Neuronal stem cell (in vitro differentiated cells): ENCODE measurements around the gene KANK3.

Experiments
- DNase-seq: peaks from one replicate; pipeline ENCODE4 v3.0.0-alpha.2; 2013; ENCODE audit warnings: low spot score
- H2AFZ ChIP-seq: one replicate; pipeline ENCODE4 v1.6.1; 2013; ENCODE audit warnings: mild to moderate bottlenecking, low read length, inconsistent platforms
- H2AK5ac ChIP-seq: 2 replicates; pipeline ENCODE4 v1.6.1; 2013; ENCODE audit warnings: low read depth, mild to moderate bottlenecking, inconsistent platforms, low read length, moderate library complexity, mixed read lengths
- H2BK120ac ChIP-seq: 2 replicates; pipeline ENCODE4 v1.6.1; 2013; ENCODE audit warnings: low read depth, mild to moderate bottlenecking, inconsistent platforms, low read length, moderate library complexity, mixed read lengths
- H2BK12ac ChIP-seq: one replicate; pipeline ENCODE4 v1.6.1; 2013; ENCODE audit warnings: low read length, inconsistent platforms
- H2BK15ac ChIP-seq: 2 replicates; pipeline ENCODE4 v1.6.1; 2013; ENCODE audit warnings: mild to moderate bottlenecking, low read length, inconsistent platforms, mixed read lengths
- H2BK5ac ChIP-seq: one replicate; pipeline ENCODE4 v1.6.1; 2013; ENCODE audit warnings: inconsistent platforms, mild to moderate bottlenecking, low read length, moderate library complexity
- H3K14ac ChIP-seq: one replicate; pipeline ENCODE4 v1.6.1; 2013; ENCODE audit warnings: low read length, inconsistent platforms
- H3K18ac ChIP-seq: 2 replicates; pipeline ENCODE4 v1.6.1; 2013; ENCODE audit warnings: low read length, inconsistent platforms
- H3K23ac ChIP-seq: 2 replicates; pipeline ENCODE4 v1.6.1; 2013; ENCODE audit warnings: low read depth, mild to moderate bottlenecking, mixed read lengths, low read length, inconsistent platforms; ENCODE audit not compliant: poor library complexity
- H3K27ac ChIP-seq: replicated peaks from 3 replicates; pipeline ENCODE4 v1.5.1; 2013; ENCODE audit warnings: low read length, inconsistent platforms
- H3K27me3 ChIP-seq, 3 experiments: 2 replicates each; pipeline ENCODE4 v1.6.1; 2013; ENCODE audit warnings: low read length in 3 of 3, mild to moderate bottlenecking in 2 of 3, inconsistent platforms in 1 of 3, low read depth in 1 of 3, mixed read lengths in 1 of 3, moderate library complexity in 1 of 3; ENCODE audit not compliant: control insufficient read depth in 3 of 3, insufficient read depth in 3 of 3
- H3K36me3 ChIP-seq, 2 donors: replicated peaks in 1 of 2; 2 replicates each; pipeline ENCODE4 v1.6.1; 2013; ENCODE audit warnings: low read length in 2 of 2; ENCODE audit not compliant: control insufficient read depth in 2 of 2, insufficient read depth in 2 of 2
- H3K4ac ChIP-seq: 2 replicates; pipeline ENCODE4 v1.6.1; 2013; ENCODE audit warnings: inconsistent platforms, mild to moderate bottlenecking, low read length, moderate library complexity
- H3K4me1 ChIP-seq, 2 donors: 1 replicate in 1 of 2; 2 replicates in 1 of 2; pipeline ENCODE4 v1.6.1; 2013; ENCODE audit warnings: low read length in 2 of 2, low read depth in 1 of 2; ENCODE audit not compliant: control insufficient read depth in 2 of 2, insufficient read depth in 1 of 2
- H3K4me2 ChIP-seq: one replicate; pipeline ENCODE4 v1.6.1; 2013; ENCODE audit warnings: mild to moderate bottlenecking, low read length, inconsistent platforms; ENCODE audit not compliant: insufficient read depth, poor library complexity, severe bottlenecking
- H3K4me3 ChIP-seq, 2 donors: 2 replicates each; pipeline ENCODE4 v1.5.1; 2013; ENCODE audit warnings: low read length in 2 of 2, mild to moderate bottlenecking in 2 of 2, inconsistent platforms in 1 of 2, moderate library complexity in 1 of 2
- H3K79me1 ChIP-seq: one replicate; pipeline ENCODE4 v1.6.1; 2013; ENCODE audit warnings: low read depth, mild to moderate bottlenecking, inconsistent platforms, low read length, moderate library complexity
- H3K9ac ChIP-seq: one replicate; pipeline ENCODE4 v1.6.1; 2013; ENCODE audit warnings: mild to moderate bottlenecking, low read depth, low read length, inconsistent platforms; ENCODE audit not compliant: poor library complexity
- H3K9me3 ChIP-seq, 2 donors: replicated peaks in 1 of 2; 2 replicates each; pipeline versions ENCODE3 to v1.6.1; 2013; ENCODE audit warnings: low read length in 2 of 2, mild to moderate bottlenecking in 2 of 2, inconsistent platforms in 1 of 2, low read depth in 1 of 2, mixed read lengths in 1 of 2, moderate library complexity in 1 of 2; ENCODE audit not compliant: control insufficient read depth in 2 of 2, insufficient read depth in 1 of 2
- H4K8ac ChIP-seq: one replicate; pipeline ENCODE4 v1.6.1; 2013; ENCODE audit warnings: low read depth, mild to moderate bottlenecking, inconsistent platforms, low read length, moderate library complexity
- H4K91ac ChIP-seq: one replicate; pipeline ENCODE4 v1.6.1; 2013; ENCODE audit warnings: low read length, low read depth, mild to moderate bottlenecking, inconsistent platforms; ENCODE audit not compliant: poor library complexity
- WGBS, 2 donors: extraction: QIAGEN DNeasy Blood & Tissue Kit; methylation state at CpG; one replicate each; pipeline ENCODE4 v1.1.7; 2013; ENCODE audit warnings: missing lambda C conversion rate in 2 of 2, mixed read lengths in 1 of 2; ENCODE audit not compliant: insufficient read length in 2 of 2, insufficient replicate concordance in 1 of 2; ENCODE audit errors: extremely low coverage in 2 of 2; 5-methylcytosine and 5-hydroxymethylcytosine counted together

KANK3 gene

DNA sequence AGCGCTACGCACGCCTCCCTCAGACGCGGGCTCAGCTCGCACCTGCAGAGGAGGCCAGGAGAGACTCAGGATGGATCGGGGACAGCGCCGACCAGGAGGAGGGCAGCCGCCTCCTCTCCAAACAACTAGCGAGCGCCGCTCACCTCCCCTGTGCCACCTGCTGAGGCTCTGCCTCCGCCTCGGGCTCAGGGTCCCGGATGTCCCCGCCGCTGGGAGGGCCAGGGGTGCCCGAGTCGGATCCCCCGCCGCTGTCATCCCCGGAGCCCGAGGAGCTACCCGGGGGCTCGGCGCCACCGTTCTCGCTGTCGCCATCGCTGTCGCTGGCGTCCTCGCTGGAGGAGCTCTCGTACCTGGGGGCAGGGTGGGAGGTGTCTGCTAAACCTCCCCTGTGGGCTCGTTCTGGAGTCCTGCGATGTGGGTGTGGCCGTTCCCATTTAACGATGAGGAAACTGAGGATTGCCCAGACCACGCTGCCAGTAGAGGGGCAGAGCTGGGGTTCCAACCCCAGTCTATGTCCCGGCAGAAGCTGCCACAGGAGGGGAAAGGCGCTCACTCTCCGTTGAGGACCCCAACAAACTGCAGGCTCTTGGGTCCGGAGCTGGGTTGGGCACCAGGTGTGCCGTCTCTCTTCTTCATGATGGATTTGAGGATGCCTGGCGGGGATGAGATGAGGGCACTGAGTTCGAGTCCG lies 9.2 kb downstream of the KANK3 start:
- WGBS, 2 donors, result no CpG with 5 or more reads among the region's 48 CpGs

DNA sequence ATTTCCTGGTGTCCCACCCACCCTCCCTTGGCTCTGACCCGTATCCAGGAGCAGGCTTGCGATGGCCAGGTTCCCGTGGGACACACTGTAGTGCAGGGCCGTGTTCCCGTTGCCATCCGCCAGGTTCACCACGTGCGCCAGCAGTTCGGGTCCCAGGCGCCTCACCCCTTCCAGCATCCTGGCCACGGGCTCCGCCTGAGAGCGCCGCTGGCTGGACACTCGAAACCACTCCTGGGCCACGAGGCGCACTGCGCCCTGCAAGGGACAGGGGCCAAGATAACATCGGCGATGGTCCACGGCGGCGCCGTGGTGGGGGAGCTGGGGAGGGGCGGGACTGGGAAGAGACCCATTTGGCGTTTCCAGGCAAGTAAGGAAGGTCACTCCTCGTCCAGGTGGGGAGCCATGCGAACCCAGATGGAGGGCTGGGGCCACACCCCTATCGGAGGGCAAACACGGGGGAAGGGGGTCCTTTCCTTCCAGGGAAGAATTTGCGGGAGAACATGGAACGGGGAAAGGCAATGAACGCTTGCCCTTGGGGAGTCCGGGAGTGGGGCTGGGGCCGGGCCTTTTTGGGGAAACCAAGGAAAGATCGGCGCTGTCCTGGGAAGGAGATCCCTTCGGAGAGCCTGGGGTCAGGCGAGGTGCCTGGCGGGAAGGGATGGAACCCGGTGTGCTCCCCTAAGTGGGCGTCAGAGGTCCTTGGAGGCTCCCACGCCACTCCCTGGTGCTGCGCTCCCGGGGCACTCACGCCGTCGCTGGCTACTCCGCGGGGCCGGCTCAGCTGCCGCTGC lies 9.9 kb downstream of the KANK3 start:
- H3K36me3 ChIP-seq, result no peaks in the 10 kb centered on the region
- no CpG with 5 or more reads among the region's 52 CpGs for whole genome bisulfite sequencing, 2 donors
- H3K27ac ChIP-seq, result no peak overlapping the region
- peak overlapping the region; percentile 93 for H3K18ac ChIP-seq
- peak overlapping the region; percentile 70 for H2AK5ac ChIP-seq
- peaks cover 1 to 3% of the 10 kb centered on the region in 2 donors for H3K4me1 ChIP-seq
- peak overlapping the region in 1 of 2 donors; percentile 9 for H3K4me3 ChIP-seq
- H3K79me1 ChIP-seq, result no peaks in the 10 kb centered on the region
- H3K9me3 ChIP-seq, result no peaks in the 10 kb centered on the region
- no peak overlapping the region for H4K8ac ChIP-seq
- H3K4ac ChIP-seq, result no peak overlapping the region
- H3K14ac ChIP-seq, result peak overlapping the region; percentile 71
- DNase-seq, result no peak
- no peak overlapping the region for H2BK120ac ChIP-seq
- peak overlapping the region; percentile 82 for H2BK5ac ChIP-seq
- H3K23ac ChIP-seq, result peak overlapping the region; percentile 89
- H2AFZ ChIP-seq, result peak overlapping the region; percentile 75
- no peak overlapping the region for H2BK12ac ChIP-seq
- no peak overlapping the region for H4K91ac ChIP-seq
- peaks cover 23 to 77% (median 53%) of the 10 kb centered on the region in 3 experiments for H3K27me3 ChIP-seq
- peak overlapping the region; percentile 70 for H3K9ac ChIP-seq
- H3K4me2 ChIP-seq, result peak overlapping the region; percentile 66
- H2BK15ac ChIP-seq, result peak overlapping the region; percentile 67

More for the DNA sequence above, 9.2 kb downstream of the KANK3 start:
- Histone ChIP-seq H3K79me1 (no peaks in the 10 kb centered on the region), H2AK5ac (peak overlapping the region; percentile 97), H3K27ac (no peak overlapping the region), H3K18ac (peak overlapping the region; percentile 93), H2BK12ac (peak overlapping the region; percentile 24), H3K36me3 (no peaks in the 10 kb centered on the region), H3K4ac (no peak overlapping the region), H4K91ac (no peak overlapping the region), H3K23ac (peak overlapping the region; percentile 89), H3K4me1 (peaks cover 1 to 3% of the 10 kb centered on the region in 2 donors), H2BK120ac (no peak overlapping the region), H3K9ac (peak overlapping the region; percentile 70), H2BK5ac (peak overlapping the region; percentile 82), H3K4me2 (peak overlapping the region; percentile 66), H3K4me3 (peak overlapping the region; percentile 47 to 62), H4K8ac (no peak overlapping the region), H3K14ac (peak overlapping the region; percentile 71), H3K9me3 (no peaks in the 10 kb centered on the region), H2BK15ac (peak overlapping the region; percentile 67), H2AFZ (peak overlapping the region; percentile 75), H3K27me3 (peaks cover 23 to 74% (median 54%) of the 10 kb centered on the region in 3 experiments)
- no peak for DNase-seq

DNA sequence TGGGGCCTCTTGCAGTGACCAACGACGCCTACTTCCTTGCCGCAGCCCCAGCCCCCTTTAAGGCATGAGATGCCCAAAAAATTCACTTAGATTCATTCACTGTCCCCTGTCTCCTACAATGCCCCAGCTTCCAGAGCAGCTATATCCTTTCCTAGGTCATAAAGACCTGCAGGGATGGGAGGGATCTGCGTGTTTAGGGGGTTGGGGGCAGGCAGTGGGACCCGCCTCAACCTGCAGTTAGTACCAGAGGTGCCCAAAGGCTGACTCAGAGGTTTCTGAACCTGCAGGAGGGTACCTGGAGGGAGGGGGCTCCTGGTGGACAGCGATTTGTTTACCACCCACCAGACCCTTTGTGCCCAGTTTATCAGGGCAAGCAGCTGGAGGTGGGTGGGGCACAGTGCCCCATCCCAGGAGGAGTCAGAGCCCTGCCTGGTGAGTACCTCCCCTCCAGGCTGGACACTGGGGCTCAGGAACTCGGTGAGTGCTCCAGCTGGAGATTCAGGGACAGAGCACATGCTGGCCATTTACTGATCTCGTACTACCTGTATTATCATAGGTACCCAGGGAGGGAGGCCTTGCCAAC lies 11.7 kb downstream of the KANK3 start:
- no peaks in the 10 kb centered on the region for H3K36me3 ChIP-seq
- H3K4me2 ChIP-seq, result no peak overlapping the region
- no peak overlapping the region for H2BK120ac ChIP-seq

More for the DNA sequence above, 11.7 kb downstream of the KANK3 start:
- H3K18ac ChIP-seq, result no peak overlapping the region
- H2BK5ac ChIP-seq, result no peak overlapping the region
- no peaks in the 10 kb centered on the region for H3K79me1 ChIP-seq
- H3K9me3 ChIP-seq, result peaks cover 0 to 4% of the 10 kb centered on the region in 2 donors
- H3K9ac ChIP-seq, result no peak overlapping the region
- H4K91ac ChIP-seq, result no peak overlapping the region
- no peak overlapping the region for H4K8ac ChIP-seq
- H3K27ac ChIP-seq, result no peak overlapping the region
- H3K4ac ChIP-seq, result no peak overlapping the region
- H3K27me3 ChIP-seq, result peaks cover 23 to 70% (median 49%) of the 10 kb centered on the region in 3 experiments
- no peak overlapping the region for H2BK12ac ChIP-seq
- no peak overlapping the region for H2AFZ ChIP-seq
- no peak overlapping the region for H3K14ac ChIP-seq
- no peak overlapping the region for H2BK15ac ChIP-seq
- H3K4me3 ChIP-seq, result no peak overlapping the region
- peak overlapping the region; percentile 58 for H2AK5ac ChIP-seq
- H3K4me1 ChIP-seq, result peaks cover 1 to 3% of the 10 kb centered on the region in 2 donors
- DNase-seq, result no peak
- no peak overlapping the region for H3K23ac ChIP-seq
- WGBS, 2 donors, result no CpG with 5 or more reads among the region's 8 CpGs
